AG09309 (cell line): ENCODE measurements around the gene UBE4B.
A peak's percentile ranks its signal among the peaks of the same experiment; 100 is the strongest.

Experiments used
- DNase-seq: peaks from one replicate; pipeline ENCODE4 v3.0.0-alpha.2; 2010; ENCODE audit warnings: low read depth
- H3K4me3 ChIP-seq: 2 replicates; pipeline ENCODE4 v1.5.1; 2011; ENCODE audit warnings: mild to moderate bottlenecking, low read depth, low read length, moderate library complexity; ENCODE audit not compliant: control insufficient read depth
- CTCF ChIP-seq: IDR thresholded peaks from 2 replicates; pipeline ENCODE4 v1.5.1; 2011; ENCODE audit warnings: mild to moderate bottlenecking, low read depth, low read length, inconsistent platforms; ENCODE audit not compliant: insufficient read depth, control insufficient read depth; ENCODE audit errors: missing control alignments

UBE4B gene

DNA sequence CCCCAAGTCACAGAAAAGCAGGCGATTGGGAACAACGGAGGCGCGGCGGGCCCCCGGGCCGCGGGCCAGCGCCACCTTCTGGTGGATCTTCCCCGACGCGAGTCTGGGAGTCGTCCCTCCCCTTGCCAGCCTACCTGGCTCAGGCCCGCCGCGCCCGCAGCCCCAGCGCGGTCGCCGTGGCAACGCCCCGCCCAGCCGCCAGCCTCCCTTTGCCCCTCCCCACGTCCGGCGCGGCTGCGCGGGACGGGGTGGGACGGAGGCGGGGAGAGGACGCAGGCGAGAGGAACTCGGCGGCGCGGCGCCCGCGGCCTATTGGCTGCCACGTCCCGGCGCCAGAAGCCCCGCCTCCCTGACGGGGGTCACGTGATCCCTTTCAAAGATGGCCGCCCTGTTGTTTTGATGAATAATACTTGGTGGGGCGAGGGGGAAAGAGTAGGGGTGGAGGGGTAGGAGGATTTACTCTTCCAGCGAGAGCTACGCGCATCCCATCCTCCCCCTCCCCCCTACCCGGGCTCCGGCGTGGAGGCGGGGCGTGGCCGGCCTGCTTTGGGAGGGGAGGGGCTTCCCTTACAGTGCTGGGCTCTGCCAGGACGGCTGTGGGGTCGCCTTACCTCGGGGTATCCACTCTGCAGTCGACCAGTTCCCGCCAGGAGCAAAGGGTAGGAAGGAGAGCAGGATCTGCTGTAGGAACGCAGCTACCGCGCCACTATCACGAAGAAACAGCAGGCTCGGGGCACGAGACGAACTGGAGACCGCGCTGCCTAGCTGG, at the start of gene UBE4B:
TSS of gene UBE4B (plus strand) at position 369 of the 769 bp plus-strand sequence. CDS start 713 bp downstream, outside the sequence.
- DNase-seq = peak; percentile 84
- H3K4me3 ChIP-seq = peak within 1 kb of the TSS; percentile 94
- peak; percentile 77 for TF ChIP-seq CTCF

- H3K4me3 ChIP-seq = no peak overlapping the region
- DNase-seq = no peak
- TF ChIP-seq CTCF = no peak
These were observed 48.5 kb upstream of the UBE4B start for GRCh38 chr1:9984253-9984652.

GRCh38 chr1:9985001-9985400, 47.8 kb upstream of the UBE4B start:
- no peak for DNase-seq
- no peak for TF ChIP-seq CTCF
- H3K4me3 ChIP-seq = no peak overlapping the region

DNA sequence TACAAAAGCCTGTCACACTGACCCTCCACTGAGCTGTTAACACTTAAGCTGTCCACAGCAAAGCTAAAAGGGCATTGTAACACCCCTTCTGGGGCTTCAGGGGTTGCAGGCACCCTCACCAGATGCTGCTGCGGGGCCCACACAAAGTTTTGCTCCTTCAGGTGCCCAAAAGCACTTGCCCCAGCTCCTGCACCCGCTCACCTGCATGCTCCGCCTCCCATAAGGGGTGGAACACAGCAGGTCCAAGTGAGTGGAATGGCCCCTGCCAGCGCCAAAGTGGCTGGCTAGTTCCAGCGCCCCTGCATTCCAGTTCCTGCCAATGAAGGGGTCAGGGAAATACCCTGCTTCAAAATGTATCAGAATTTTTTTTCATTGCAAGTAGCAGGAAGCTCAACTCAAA, 43.0 kb upstream of the UBE4B start:
- no peak overlapping the region for H3K4me3 ChIP-seq
- no peak for TF ChIP-seq CTCF
- no peak for DNase-seq

- DNase-seq = no peak
- H3K4me3 ChIP-seq = no peak overlapping the region
- no peak for TF ChIP-seq CTCF
These were observed 41.8 kb upstream of the UBE4B start for GRCh38 chr1:9990944-9991343.

GRCh38 chr1:9992910-9993309, 39.8 kb upstream of the UBE4B start:
- H3K4me3 ChIP-seq = no peak overlapping the region
- TF ChIP-seq CTCF = no peak
- DNase-seq = no peak
